K562 (cell line): ENCODE results near the gene TRMT2B. TPM values are rescaled to one million over a fixed set of nuclear protein-coding genes. Genes with fewer than 3 reads are reported as not detected.

Source experiments
- ATAC-seq: fragments of 200-7000 bp; cut with Tn5 transposase; 3 replicates; pipeline ENCODE4 v1.9.1; 2020; ENCODE audit warnings: moderate library complexity
- BruUV-seq: library from RNA; stranded (reverse); fragments of 400-500 nt; replicated peaks from 2 replicates; lab custom pipeline; 2021; lab: Mats Ljungman, UMichigan
- CTCF ChIA-PET: fragments of 300-600 bp; formaldehyde crosslinking; extraction: SDS; loops from one replicate; lab custom pipeline; 2021; ENCODE audit warnings: low intra/inter-chr PET ratio; lab: Yijun Ruan, JAX
- POLR2A ChIA-PET: fragments of 300-600, 350-650 bp; sonication (Branson Sonifier 250); formaldehyde crosslinking; extraction: SDS; loops from one replicate; lab custom pipeline; 2021; ENCODE audit warnings: antibody characterized with exemption, inconsistent platforms; lab: Yijun Ruan, JAX
- DNase-seq, 4 experiments: peaks; one replicate each; pipeline versions ENCODE4 v3.0.0 to v3.0.0-alpha.2; 2011 to 2018; ENCODE audit warnings: low spot score in 3 of 4, mixed read lengths in 3 of 4; ENCODE audit errors: extremely low read depth in 1 of 4
- FAIRE-seq: peaks from 2 replicates; lab custom pipeline; 2011; peaks lifted over from hg19 to GRCh38; lab: Jason Lieb, UNC
- H2AFZ ChIP-seq: 2 replicates; pipeline ENCODE4 v1.6.0; 2011; ENCODE audit warnings: low read depth, low read length, control low read depth, inconsistent platforms
- H3K27ac ChIP-seq: fragments of 200-600 bp; 3 replicates; pipeline ENCODE4 v1.8.0; 2011; ENCODE audit warnings: low read depth, mild to moderate bottlenecking, control low read depth, inconsistent platforms, low read length, moderate library complexity, mixed read lengths; ENCODE audit errors: extremely low read depth
- H3K27me3 ChIP-seq, 2 experiments: fragments of 300-600 bp in 1 of 2; 2 replicates in 1 of 2; 3 replicates in 1 of 2; pipeline versions ENCODE4 v1.6.0 to v1.8.0; 2011; ENCODE audit warnings: inconsistent platforms in 2 of 2, low read length in 2 of 2, mild to moderate bottlenecking in 1 of 2, mixed read lengths in 1 of 2, moderate library complexity in 1 of 2; ENCODE audit not compliant: control insufficient read depth in 2 of 2, insufficient read depth in 2 of 2
- H3K36me3 ChIP-seq: fragments of 300-600 bp; 3 replicates; pipeline ENCODE4 v1.8.0; 2011; ENCODE audit warnings: mild to moderate bottlenecking, low read length, inconsistent platforms; ENCODE audit not compliant: control insufficient read depth, insufficient read depth
- H3K4me1 ChIP-seq, 2 experiments: fragments of 200-600 bp in 1 of 2; replicated peaks in 1 of 2; 2 replicates in 1 of 2; 3 replicates in 1 of 2; pipeline versions ENCODE4 v1.5.1 to v1.8.0; 2011; ENCODE audit warnings: inconsistent platforms in 2 of 2, low read length in 2 of 2, mild to moderate bottlenecking in 1 of 2, mixed read lengths in 1 of 2, moderate library complexity in 1 of 2; ENCODE audit not compliant: control insufficient read depth in 2 of 2, insufficient read depth in 2 of 2
- H3K4me2 ChIP-seq: 2 replicates; pipeline ENCODE4 v1.6.1; 2011; ENCODE audit warnings: low read length, control low read depth, inconsistent platforms, mixed read lengths; ENCODE audit not compliant: insufficient read depth
- H3K4me3 ChIP-seq: fragments of 200-600 bp; sonication (generic), shearing (Covaris generic); 2 replicates; pipeline ENCODE4 v1.5.1; 2016; ENCODE audit warnings: control low read depth, inconsistent platforms
- H3K79me2 ChIP-seq: fragments of 200-600 bp; 3 replicates; pipeline ENCODE4 v1.8.0; 2011; ENCODE audit warnings: low read length, inconsistent platforms; ENCODE audit not compliant: control insufficient read depth, insufficient read depth
- H3K9ac ChIP-seq, 2 experiments: 2 replicates each; pipeline versions ENCODE4 v1.6.0 to v1.6.1; 2011; ENCODE audit warnings: low read depth in 2 of 2, low read length in 2 of 2, control low read depth in 1 of 2, inconsistent platforms in 1 of 2, mild to moderate bottlenecking in 1 of 2, mixed read lengths in 1 of 2; ENCODE audit not compliant: insufficient read depth in 1 of 2
- H3K9me1 ChIP-seq: one replicate; pipeline ENCODE4 v1.6.0; 2011; ENCODE audit warnings: inconsistent platforms, mild to moderate bottlenecking, low read length, moderate library complexity; ENCODE audit not compliant: control insufficient read depth, insufficient read depth
- H3K9me3 ChIP-seq: replicated peaks from 2 replicates; pipeline ENCODE4 v1.5.1; 2011; ENCODE audit warnings: low read depth, low read length, inconsistent platforms; ENCODE audit not compliant: control insufficient read depth, insufficient read depth
- H4K20me1 ChIP-seq: replicated peaks from 2 replicates; pipeline ENCODE4 v1.6.1; 2011; ENCODE audit warnings: low read length, inconsistent platforms, mixed read lengths; ENCODE audit not compliant: control insufficient read depth, insufficient read depth
- GATA2 ChIP-seq: sonication (generic); formaldehyde crosslinking; IDR thresholded peaks from 2 replicates; pipeline ENCODE4 v1.4.0; 2020; ENCODE audit warnings: mild to moderate bottlenecking, missing genetic modification reagents
- NCOA1 ChIP-seq: fragments of 450-650 bp; IDR thresholded peaks from 2 replicates; pipeline ENCODE4 v1.6.1; 2016; ENCODE audit warnings: low read depth
- POLR2AphosphoS5 ChIP-seq: IDR thresholded peaks from 2 replicates; pipeline ENCODE4 v1.6.1; 2011; ENCODE audit warnings: mild to moderate bottlenecking, low read depth, low read length, moderate library complexity; ENCODE audit not compliant: control insufficient read depth, insufficient read depth
- POU5F1 ChIP-seq: fragments of 150-350 bp; IDR thresholded peaks from 2 replicates; pipeline ENCODE4 v1.6.1; 2014; ENCODE audit warnings: borderline replicate concordance, low read length, low read depth, mild to moderate bottlenecking; ENCODE audit not compliant: partially characterized antibody
- SLC30A9 ChIP-seq: fragments of 250-450 bp; sonication (Bioruptor Pico); IDR thresholded peaks from 2 replicates; pipeline ENCODE4 v1.8.0; 2022; ENCODE audit warnings: mild to moderate bottlenecking, moderate library complexity
- TAF15 ChIP-seq: fragments of 200-400 bp; formaldehyde crosslinking; IDR thresholded peaks from 2 replicates; pipeline ENCODE4 v1.6.1; 2017; ENCODE audit warnings: mild to moderate bottlenecking, low read depth, low read length, moderate library complexity
- TCF7 ChIP-seq: sonication (generic); IDR thresholded peaks from 2 replicates; pipeline ENCODE4 v1.6.1; 2016; ENCODE audit warnings: antibody characterized with exemption, borderline replicate concordance
- TCF7L2 ChIP-seq: fragments of 150-350 bp; IDR thresholded peaks from 2 replicates; pipeline ENCODE4 v1.6.1; 2016; ENCODE audit warnings: low read depth, mild to moderate bottlenecking, low read length, moderate library complexity
- ZNF274 ChIP-seq: IDR thresholded peaks from 2 replicates; pipeline ENCODE4 v1.6.1; 2011; ENCODE audit warnings: low read depth, mild to moderate bottlenecking, low read length, moderate library complexity, borderline replicate concordance
- ZNF316 ChIP-seq: fragments of 450-650 bp; IDR thresholded peaks from 2 replicates; pipeline ENCODE4 v1.6.1; 2016
- ZNF695 ChIP-seq: fragments of 450-650 bp; formaldehyde crosslinking; IDR thresholded peaks from 2 replicates; pipeline ENCODE4 v1.4.0; 2020; ENCODE audit warnings: mild to moderate bottlenecking, moderate library complexity
- WGBS: fragments of 100-300 bp; shearing (Covaris generic); methylation state at CpG from one replicate; pipeline ENCODE4 v1.1.6; 2016; ENCODE audit warnings: low coverage, mixed read lengths; ENCODE audit not compliant: insufficient coverage; ENCODE audit errors: missing lambda C conversion rate; 5-methylcytosine and 5-hydroxymethylcytosine counted together
- in situ Hi-C: fragments of 300-500 bp; cut with MboI; formaldehyde crosslinking; loops from 4 replicates; pipeline ENCODE4 v1.15.0; 2018; ENCODE audit warnings: inconsistent platforms, mixed read lengths
- intact Hi-C: fragments of 100-400 bp; cut with micrococcal nuclease; formaldehyde crosslinking; loops from 2 replicates; pipeline ENCODE4 v1.14.2; 2022
- polyA plus RNA-seq, 8 experiments: library from polyadenylated mRNA; depleted of rRNA in 4 of 8; stranded (reverse) in 5 of 8; unstranded in 3 of 8; fragments of >200 nt; fragmentation: Nextera tagmentation in 2 of 8; fragmentation: Illumina TruSeq in 1 of 8; extraction: Ambion mirVana in 2 of 8; extraction: Trizol in 1 of 8; gene quantifications; 2 replicates each; pipeline versions ENCODE4 v1.2.1 to v1.2.3, GENCODE V29; 2011 to 2014; ENCODE audit warnings: inconsistent platforms in 1 of 8, missing spikeins in 1 of 8
- total RNA-seq, 7 experiments: library from RNA; depleted of rRNA in 6 of 7; stranded (reverse); fragments of >200 nt in 6 of 7; fragmentation: Illumina TruSeq in 2 of 7; extraction: Trizol in 2 of 7; gene quantifications; 2 replicates each; pipeline versions ENCODE4 v1.2.1 to v1.2.3, GENCODE V29; 2011 to 2021; ENCODE audit warnings: low replicate concordance in 1 of 7
- TF ChIP-seq, protein P1 (sequence below): sonication (generic); formaldehyde crosslinking; IDR thresholded peaks from 2 replicates; pipeline ENCODE4 v1.8.0; 2022; ENCODE audit warnings: mild to moderate bottlenecking, low read depth, missing genetic modification reagents

Gene TRMT2B
- total and polyA plus RNA-seq, 9 of the 15 experiments (the other 6 are each of a cell fraction or from before 2014, with no cell fraction given), result 3.9 to 23.4 (median 18.1) TPM

DNA sequence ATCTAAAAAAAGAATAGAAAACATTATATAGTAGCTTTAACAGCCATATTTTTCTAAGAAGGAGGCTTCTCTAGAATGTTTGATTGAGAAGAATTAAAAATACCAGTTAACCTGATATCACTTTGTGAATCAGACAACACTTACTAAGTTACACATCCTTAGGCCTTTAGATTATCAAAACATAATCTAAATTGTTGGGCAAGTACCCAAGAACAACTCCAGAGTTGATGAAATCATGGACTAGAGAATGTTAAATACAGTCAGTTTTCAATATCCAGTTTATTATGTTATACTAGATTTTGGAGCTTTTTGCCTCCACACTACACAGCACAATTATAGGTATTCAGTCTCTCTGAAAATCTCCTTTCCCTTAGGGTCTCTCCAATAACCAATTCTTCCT is 42.8 kb downstream of the TRMT2B start:
- no peak for FAIRE-seq

DNA sequence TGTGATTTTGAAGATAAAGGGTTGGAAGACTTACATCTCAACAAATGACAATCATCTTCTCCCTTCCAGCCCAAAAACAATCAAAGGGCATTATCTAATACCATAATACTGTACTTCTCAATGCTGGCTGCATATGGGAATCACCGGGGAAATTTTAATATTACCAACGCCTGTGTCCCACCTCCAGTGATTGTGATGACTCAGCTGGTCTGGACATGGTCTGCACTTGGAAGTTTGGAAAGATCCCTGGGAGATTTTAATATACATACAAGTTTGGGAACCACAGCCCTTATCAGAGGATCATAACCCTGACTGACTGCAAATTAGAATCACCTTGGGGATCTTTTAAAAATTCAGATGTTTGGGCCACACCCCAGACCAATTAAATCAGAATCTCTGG is 52.5 kb downstream of the TRMT2B start:
- no peak for ATAC-seq
- peaks cover 3 to 10% of the 10 kb centered on the region in 2 experiments; a peak in 4 of 5 replicates for H3K4me1 ChIP-seq
- H3K9me3 ChIP-seq, result no peaks in the 10 kb centered on the region
- H3K36me3 ChIP-seq, result no peaks in the 10 kb centered on the region
- no peak for DNase-seq
- no TSS peak for BruUV-seq
- peaks cover 2% of the 10 kb centered on the region for H3K9me1 ChIP-seq
- H2AFZ ChIP-seq, result no peak overlapping the region
- no peak overlapping the region for H3K4me2 ChIP-seq
- CTCF ChIA-PET, result no interaction called here
- intact Hi-C loops, result no loop called here
- no peaks in the 10 kb centered on the region for H3K27me3 ChIP-seq
- in situ Hi-C loops, result no loop called here
- H4K20me1 ChIP-seq, result no peaks in the 10 kb centered on the region
- H3K9ac ChIP-seq, result no peak overlapping the region
- no peak overlapping the region for H3K27ac ChIP-seq
- no peaks in the 10 kb centered on the region for H3K79me2 ChIP-seq
- POLR2A ChIA-PET, result no interaction called here
- no peak overlapping the region for H3K4me3 ChIP-seq
- no peak for FAIRE-seq
- 51% methylated on average over 2 of the region's 2 CpGs for WGBS
- TF ChIP-seq GATA2 (CRISPR knock-in tag) (no peak), ZNF316 (0 out of 2 replicates have a peak, but pooled peaks have one; percentile 12), NCOA1 (no peak)
- TF ChIP-seq, protein P1, sequence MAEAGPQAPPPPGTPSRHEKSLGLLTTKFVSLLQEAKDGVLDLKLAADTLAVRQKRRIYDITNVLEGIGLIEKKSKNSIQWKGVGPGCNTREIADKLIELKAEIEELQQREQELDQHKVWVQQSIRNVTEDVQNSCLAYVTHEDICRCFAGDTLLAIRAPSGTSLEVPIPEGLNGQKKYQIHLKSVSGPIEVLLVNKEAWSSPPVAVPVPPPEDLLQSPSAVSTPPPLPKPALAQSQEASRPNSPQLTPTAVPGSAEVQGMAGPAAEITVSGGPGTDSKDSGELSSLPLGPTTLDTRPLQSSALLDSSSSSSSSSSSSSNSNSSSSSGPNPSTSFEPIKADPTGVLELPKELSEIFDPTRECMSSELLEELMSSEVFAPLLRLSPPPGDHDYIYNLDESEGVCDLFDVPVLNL, result no peak

More for the DNA sequence above, 42.8 kb downstream of the TRMT2B start:
- Histone ChIP-seq H4K20me1 (no peaks in the 10 kb centered on the region), H3K9me3 (no peaks in the 10 kb centered on the region), H3K9me1 (no peaks in the 10 kb centered on the region), H3K4me2 (no peak overlapping the region), H2AFZ (no peak overlapping the region), H3K4me1 (no peaks in the 10 kb centered on the region), H3K36me3 (peaks cover 14% of the 10 kb centered on the region; the same call in 1 of the 3 replicates), H3K9ac (no peak overlapping the region), H3K27ac (no peak overlapping the region), H3K4me3 (no peak overlapping the region), H3K79me2 (no peaks in the 10 kb centered on the region), H3K27me3 (no peaks in the 10 kb centered on the region)
- ATAC-seq (no peak), DNase-seq (no peak)
- no peak for TF ChIP-seq POLR2AphosphoS5
- TF ChIP-seq ZNF274, result no peak
- TF ChIP-seq TCF7, result no peak
- TF ChIP-seq POU5F1, result no peak
- no peak for TF ChIP-seq ZNF695 (CRISPR knock-in tag)
- no peak for TF ChIP-seq SLC30A9 (CRISPR knock-in tag)
- no peak for TF ChIP-seq TAF15
- no peak for TF ChIP-seq TCF7L2
- intact Hi-C loops, result no loop called here
- in situ Hi-C loops, result no loop called here
- BruUV-seq, result no TSS peak
- ChIA-PET POLR2A (no interaction called here), CTCF (no interaction called here)
